Neural cell (in vitro differentiated cells): Measurements from ENCODE around the gene ST8SIA6. TPM values are rescaled to one million over a fixed set of nuclear protein-coding genes. Genes with fewer than 3 reads are reported as not detected.

Experiments used
- H2AFZ ChIP-seq: fragments of 200-600, 300-800 bp; sonication (generic), shearing (Covaris generic); 2 replicates; pipeline ENCODE4 v1.6.0; 2014; ENCODE audit warnings: low read depth, mild to moderate bottlenecking, antibody characterized with exemption, low read length, moderate library complexity
- H3F3A ChIP-seq: fragments of 200-600 bp; shearing (Covaris generic); 2 replicates; pipeline ENCODE4 v1.6.1; 2016; ENCODE audit warnings: mild to moderate bottlenecking, moderate library complexity, mixed read lengths, antibody characterized with exemption, low read length; ENCODE audit not compliant: insufficient read depth, poor library complexity, severe bottlenecking
- H3K27ac ChIP-seq: fragments of 200-600, 300-800 bp; sonication (generic), shearing (Covaris generic); 2 replicates; pipeline ENCODE4 v1.5.1; 2014; ENCODE audit warnings: mild to moderate bottlenecking, low read length, moderate library complexity
- H3K27me3 ChIP-seq: fragments of 300-800, 200-600 bp; sonication (generic), shearing (Covaris generic); 2 replicates; pipeline ENCODE4 v1.6.0; 2014; ENCODE audit warnings: mild to moderate bottlenecking, low read depth, low read length, moderate library complexity; ENCODE audit not compliant: insufficient read depth
- H3K36me3 ChIP-seq: fragments of 300-800, 200-600 bp; sonication (generic), shearing (Covaris generic); 2 replicates; pipeline ENCODE4 v1.5.1; 2014; ENCODE audit warnings: mild to moderate bottlenecking, antibody characterized with exemption, low read length, moderate library complexity; ENCODE audit not compliant: insufficient read depth
- H3K4me2 ChIP-seq: fragments of 300-800, 200-600 bp; sonication (generic), shearing (Covaris generic); 2 replicates; pipeline ENCODE4 v1.6.0; 2014; ENCODE audit warnings: mild to moderate bottlenecking, low read length
- H3K4me3 ChIP-seq: fragments of 300-800, 200-600 bp; sonication (generic), shearing (Covaris generic); 2 replicates; pipeline ENCODE4 v1.5.1; 2014; ENCODE audit warnings: mild to moderate bottlenecking, low read length, moderate library complexity
- H3K79me2 ChIP-seq: fragments of 200-600 bp; shearing (Covaris generic); replicated peaks from 2 replicates; pipeline ENCODE4 v1.6.0; 2014; ENCODE audit warnings: mild to moderate bottlenecking, low read length, moderate library complexity; ENCODE audit not compliant: insufficient read depth
- H3K9ac ChIP-seq: fragments of 300-800, 200-600 bp; sonication (generic), shearing (Covaris generic); 2 replicates; pipeline ENCODE4 v1.6.1; 2016; ENCODE audit warnings: mild to moderate bottlenecking, low read length, mixed read lengths
- H3K9me2 ChIP-seq: fragments of 200-600 bp; shearing (Covaris generic); 2 replicates; pipeline ENCODE4 v1.6.1; 2016; ENCODE audit warnings: mild to moderate bottlenecking, low read length, mixed read lengths; ENCODE audit not compliant: insufficient read depth
- H3K9me3 ChIP-seq: fragments of 200-600, 300-800 bp; sonication (generic), shearing (Covaris generic); 2 replicates; pipeline ENCODE4 v1.6.1; 2016; ENCODE audit warnings: mild to moderate bottlenecking, mixed run types, low read length, moderate library complexity, mixed read lengths
- H4K20me1 ChIP-seq: fragments of 200-600 bp; shearing (Covaris generic); 2 replicates; pipeline ENCODE4 v1.6.1; 2016; ENCODE audit warnings: mild to moderate bottlenecking, mixed run types; ENCODE audit not compliant: insufficient read depth
- EP300 ChIP-seq: fragments of 450-650 bp; conservative IDR thresholded peaks from 2 replicates; pipeline ENCODE4 v1.6.1; 2014; ENCODE audit warnings: antibody characterized with exemption, mild to moderate bottlenecking, moderate library complexity; ENCODE audit not compliant: poor library complexity, severe bottlenecking
- EZH2 ChIP-seq: fragments of 200-600, 300-800 bp; shearing (Covaris generic), sonication (generic); IDR thresholded peaks from 2 replicates; pipeline ENCODE4 v1.6.1; 2014; ENCODE audit warnings: antibody characterized with exemption, low read length, borderline replicate concordance, mild to moderate bottlenecking; ENCODE audit not compliant: insufficient read depth, poor library complexity, severe bottlenecking
- MXI1 ChIP-seq: fragments of 450-650 bp; conservative IDR thresholded peaks from 2 replicates; pipeline ENCODE4 v1.6.1; 2014; ENCODE audit warnings: antibody characterized with exemption, mild to moderate bottlenecking; ENCODE audit not compliant: poor library complexity, severe bottlenecking
- POLR2AphosphoS5 ChIP-seq: IDR thresholded peaks from 2 replicates; pipeline ENCODE4 v1.6.1; 2012
- RAD21 ChIP-seq: fragments of 450-650 bp; conservative IDR thresholded peaks from 2 replicates; pipeline ENCODE4 v1.6.1; 2014; ENCODE audit warnings: antibody characterized with exemption, mild to moderate bottlenecking, moderate library complexity
- SMC3 ChIP-seq: fragments of 450-650 bp; conservative IDR thresholded peaks from 2 replicates; pipeline ENCODE4 v1.6.1; 2014; ENCODE audit warnings: antibody characterized with exemption, mild to moderate bottlenecking, moderate library complexity; ENCODE audit not compliant: poor library complexity
- TAF1 ChIP-seq: IDR thresholded peaks from 2 replicates; pipeline ENCODE4 v1.6.1; 2012; ENCODE audit warnings: low read depth
- polyA plus RNA-seq: library from polyadenylated mRNA; depleted of rRNA; stranded (reverse); fragments of >200 nt; gene quantifications from 2 replicates; pipeline ENCODE4 v1.2.3, GENCODE V29; 2014
- TF ChIP-seq, protein P1 (sequence below): IDR thresholded peaks from 2 replicates; pipeline ENCODE4 v1.6.1; 2012; ENCODE audit warnings: borderline replicate concordance
- TF ChIP-seq, protein P2 (sequence below): fragments of 450-650 bp; IDR thresholded peaks from 2 replicates; pipeline ENCODE4 v1.5.1; 2014; ENCODE audit warnings: antibody characterized with exemption, mild to moderate bottlenecking, moderate library complexity; ENCODE audit not compliant: poor library complexity, severe bottlenecking

Gene ST8SIA6
- polyA plus RNA-seq, 1 donor from 2014 or later: 0.41 TPM

DNA sequence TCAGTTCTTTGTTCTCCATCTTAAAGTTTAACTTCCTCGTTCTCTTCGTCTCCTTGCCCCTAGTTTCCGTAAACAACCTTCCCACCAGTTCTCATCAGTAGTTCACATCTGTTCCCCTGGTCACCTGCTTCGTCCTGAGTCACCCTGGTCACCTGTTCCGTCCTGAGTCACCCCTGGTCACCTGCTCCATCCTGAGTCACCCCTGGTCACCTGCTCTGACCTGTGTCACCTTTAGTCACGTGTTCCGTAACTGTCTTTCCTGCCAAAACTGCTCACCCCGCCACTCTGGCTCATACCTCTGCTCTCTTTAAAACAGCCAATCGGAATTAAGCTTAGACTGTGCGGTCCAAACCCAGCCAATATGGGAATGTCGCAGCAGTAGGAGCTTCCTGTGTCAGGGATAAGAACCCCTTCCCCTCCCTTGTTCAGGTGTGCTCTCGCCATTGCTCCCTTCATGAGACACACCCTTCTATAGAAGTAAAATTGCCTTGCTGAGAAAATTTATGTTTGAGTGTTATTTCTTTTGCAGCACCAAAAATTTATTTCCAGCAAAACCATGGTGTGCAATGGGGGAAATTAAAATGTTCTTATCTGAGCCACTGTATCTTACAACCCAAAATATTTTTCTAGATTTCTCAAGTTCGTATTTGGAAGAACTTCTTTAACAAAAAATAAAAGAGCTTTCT, 114.1 kb downstream of the ST8SIA6 start:
- no peaks in the 10 kb centered on the region for H3K9me2 ChIP-seq
- no peak overlapping the region for H3K4me2 ChIP-seq
- H3F3A ChIP-seq: no peaks in the 10 kb centered on the region
- H4K20me1 ChIP-seq: no peaks in the 10 kb centered on the region
- no peak overlapping the region for H3K9ac ChIP-seq
- H3K27me3 ChIP-seq: no peaks in the 10 kb centered on the region
- no peak overlapping the region for H3K4me3 ChIP-seq
- no peaks in the 10 kb centered on the region for H3K9me3 ChIP-seq
- H3K79me2 ChIP-seq: no peaks in the 10 kb centered on the region
- no peak overlapping the region for H3K27ac ChIP-seq
- H3K36me3 ChIP-seq: no peaks in the 10 kb centered on the region
- TF ChIP-seq TAF1: no peak
- no peak for TF ChIP-seq EP300
- no peak for TF ChIP-seq MXI1
- TF ChIP-seq, protein P1, sequence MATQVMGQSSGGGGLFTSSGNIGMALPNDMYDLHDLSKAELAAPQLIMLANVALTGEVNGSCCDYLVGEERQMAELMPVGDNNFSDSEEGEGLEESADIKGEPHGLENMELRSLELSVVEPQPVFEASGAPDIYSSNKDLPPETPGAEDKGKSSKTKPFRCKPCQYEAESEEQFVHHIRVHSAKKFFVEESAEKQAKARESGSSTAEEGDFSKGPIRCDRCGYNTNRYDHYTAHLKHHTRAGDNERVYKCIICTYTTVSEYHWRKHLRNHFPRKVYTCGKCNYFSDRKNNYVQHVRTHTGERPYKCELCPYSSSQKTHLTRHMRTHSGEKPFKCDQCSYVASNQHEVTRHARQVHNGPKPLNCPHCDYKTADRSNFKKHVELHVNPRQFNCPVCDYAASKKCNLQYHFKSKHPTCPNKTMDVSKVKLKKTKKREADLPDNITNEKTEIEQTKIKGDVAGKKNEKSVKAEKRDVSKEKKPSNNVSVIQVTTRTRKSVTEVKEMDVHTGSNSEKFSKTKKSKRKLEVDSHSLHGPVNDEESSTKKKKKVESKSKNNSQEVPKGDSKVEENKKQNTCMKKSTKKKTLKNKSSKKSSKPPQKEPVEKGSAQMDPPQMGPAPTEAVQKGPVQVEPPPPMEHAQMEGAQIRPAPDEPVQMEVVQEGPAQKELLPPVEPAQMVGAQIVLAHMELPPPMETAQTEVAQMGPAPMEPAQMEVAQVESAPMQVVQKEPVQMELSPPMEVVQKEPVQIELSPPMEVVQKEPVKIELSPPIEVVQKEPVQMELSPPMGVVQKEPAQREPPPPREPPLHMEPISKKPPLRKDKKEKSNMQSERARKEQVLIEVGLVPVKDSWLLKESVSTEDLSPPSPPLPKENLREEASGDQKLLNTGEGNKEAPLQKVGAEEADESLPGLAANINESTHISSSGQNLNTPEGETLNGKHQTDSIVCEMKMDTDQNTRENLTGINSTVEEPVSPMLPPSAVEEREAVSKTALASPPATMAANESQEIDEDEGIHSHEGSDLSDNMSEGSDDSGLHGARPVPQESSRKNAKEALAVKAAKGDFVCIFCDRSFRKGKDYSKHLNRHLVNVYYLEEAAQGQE: no peak
- no peak overlapping the region for H2AFZ ChIP-seq

GRCh38 chr10:17335065-17335464, 119.3 kb downstream of the ST8SIA6 start:
- H3K9me2 ChIP-seq: no peaks in the 10 kb centered on the region
- TF ChIP-seq EP300: no peak
- no peak for TF ChIP-seq MXI1
- TF ChIP-seq POLR2AphosphoS5: no peak
- TF ChIP-seq, protein P1: no peak
- no peak for TF ChIP-seq RAD21
- no peak for TF ChIP-seq EZH2
- TF ChIP-seq SMC3: no peak
- TF ChIP-seq TAF1: no peak
- TF ChIP-seq, protein P2, sequence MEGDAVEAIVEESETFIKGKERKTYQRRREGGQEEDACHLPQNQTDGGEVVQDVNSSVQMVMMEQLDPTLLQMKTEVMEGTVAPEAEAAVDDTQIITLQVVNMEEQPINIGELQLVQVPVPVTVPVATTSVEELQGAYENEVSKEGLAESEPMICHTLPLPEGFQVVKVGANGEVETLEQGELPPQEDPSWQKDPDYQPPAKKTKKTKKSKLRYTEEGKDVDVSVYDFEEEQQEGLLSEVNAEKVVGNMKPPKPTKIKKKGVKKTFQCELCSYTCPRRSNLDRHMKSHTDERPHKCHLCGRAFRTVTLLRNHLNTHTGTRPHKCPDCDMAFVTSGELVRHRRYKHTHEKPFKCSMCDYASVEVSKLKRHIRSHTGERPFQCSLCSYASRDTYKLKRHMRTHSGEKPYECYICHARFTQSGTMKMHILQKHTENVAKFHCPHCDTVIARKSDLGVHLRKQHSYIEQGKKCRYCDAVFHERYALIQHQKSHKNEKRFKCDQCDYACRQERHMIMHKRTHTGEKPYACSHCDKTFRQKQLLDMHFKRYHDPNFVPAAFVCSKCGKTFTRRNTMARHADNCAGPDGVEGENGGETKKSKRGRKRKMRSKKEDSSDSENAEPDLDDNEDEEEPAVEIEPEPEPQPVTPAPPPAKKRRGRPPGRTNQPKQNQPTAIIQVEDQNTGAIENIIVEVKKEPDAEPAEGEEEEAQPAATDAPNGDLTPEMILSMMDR: no peak
- H3K4me2 ChIP-seq: no peak overlapping the region
- H3K79me2 ChIP-seq: no peaks in the 10 kb centered on the region
- no peaks in the 10 kb centered on the region for H3K9me3 ChIP-seq
- no peaks in the 10 kb centered on the region for H4K20me1 ChIP-seq
- H3F3A ChIP-seq: no peaks in the 10 kb centered on the region
- H3K27ac ChIP-seq: no peak overlapping the region
- H2AFZ ChIP-seq: no peak overlapping the region
- no peaks in the 10 kb centered on the region for H3K36me3 ChIP-seq
- H3K4me3 ChIP-seq: no peak overlapping the region
- H3K9ac ChIP-seq: no peak overlapping the region
- H3K27me3 ChIP-seq: no peaks in the 10 kb centered on the region
